ENCODE results near the gene ABCA13. TPM values are rescaled to one million over a fixed set of nuclear protein-coding genes. Genes with fewer than 3 reads are reported as not detected.

Gene ABCA13
- total RNA-seq, 1 experiment from 2014 or later, result 1.7 TPM

GRCh38 chr7:48575516-48575915 lies 404.3 kb downstream of the ABCA13 start:
- in situ Hi-C loops (cut with HindIII; ENCODE audit: low pct_unique_long_range_greater_than_20kb, low sequenced_read_pairs), result no loop called here
- CTCF ChIA-PET, result no interaction called here

GRCh38 chr7:48587475-48587874 lies 416.2 kb downstream of the ABCA13 start:
- no peak for TF ChIP-seq REST (IDR thresholded peaks at IDR 0.05; ENCODE audit: insufficient read depth in 1 of 2, low read depth in 2 of 2, low read length in 1 of 2)
- no peak for TF ChIP-seq POLR2AphosphoS5 (IDR thresholded peaks at IDR 0.05; ENCODE audit: low read depth, low read length)
- no peak for TF ChIP-seq TCF7L2 (IDR thresholded peaks at IDR 0.05; ENCODE audit: low read depth, low read length)
- no peak for TF ChIP-seq SIN3A (IDR thresholded peaks at IDR 0.05; ENCODE audit: borderline replicate concordance, insufficient read depth, low read depth, low read length)
- no peak for TF ChIP-seq CTCF (IDR thresholded peaks at IDR 0.05)
- ChIA-PET POLR2A (no interaction called here), CTCF (no interaction called here)
- no TSS peak for BruUV-seq (replicated peaks)
- in situ Hi-C loops (cut with HindIII; ENCODE audit: low pct_unique_long_range_greater_than_20kb, low sequenced_read_pairs), result no loop called here
- no peaks in the 10 kb centered on the region for H3K27me3 ChIP-seq (ENCODE audit: control insufficient read depth, insufficient read depth, low read length)
- no peaks in the 10 kb centered on the region for H3K36me3 ChIP-seq (ENCODE audit: control insufficient read depth, insufficient read depth, low read length)
- DNase-seq (ENCODE audit: low read depth, low spot score) (no peak), ATAC-seq (no peak)
- no peak overlapping the region for H3K27ac ChIP-seq (ENCODE audit: low read length)
- no peaks in the 10 kb centered on the region for H3K4me1 ChIP-seq (ENCODE audit: control insufficient read depth, insufficient read depth, low read length)
- H3K9me3 ChIP-seq (ENCODE audit: control insufficient read depth, insufficient read depth, low read depth, low read length), result no peaks in the 10 kb centered on the region
- H3K4me3 ChIP-seq (ENCODE audit: low read depth in 2 of 2, low read length in 2 of 2), result no peak overlapping the region
- intact Hi-C loops (cut with micrococcal nuclease; ENCODE audit: unreplicated experiment), result loop anchor here (10.0 kb wide), 1 partner anchor 63 kb away; no protein-coding TSS in a partner anchor

More at GRCh38 chr7:48575516-48575915, 404.3 kb downstream of the ABCA13 start:
- H3K27ac ChIP-seq (ENCODE audit: low read length), result no peak overlapping the region
- no peaks in the 10 kb centered on the region for H3K4me1 ChIP-seq (ENCODE audit: control insufficient read depth, insufficient read depth, low read length)
- H3K27me3 ChIP-seq (ENCODE audit: control insufficient read depth, insufficient read depth, low read length), result no peaks in the 10 kb centered on the region
- DNase-seq (ENCODE audit: low read depth, low spot score) (no peak), ATAC-seq (no peak)
- no peaks in the 10 kb centered on the region for H3K9me3 ChIP-seq (ENCODE audit: control insufficient read depth, insufficient read depth, low read depth, low read length)
- intact Hi-C loops (cut with micrococcal nuclease; ENCODE audit: unreplicated experiment), result no loop called here
- no peaks in the 10 kb centered on the region for H3K36me3 ChIP-seq (ENCODE audit: control insufficient read depth, insufficient read depth, low read length)
- POLR2A ChIA-PET, result no interaction called here
- BruUV-seq (replicated peaks), result no TSS peak
- TF ChIP-seq TCF7L2 (IDR thresholded peaks at IDR 0.05; ENCODE audit: low read depth, low read length), result no peak
- no peak for TF ChIP-seq POLR2AphosphoS5 (IDR thresholded peaks at IDR 0.05; ENCODE audit: low read depth, low read length)
- TF ChIP-seq SIN3A (IDR thresholded peaks at IDR 0.05; ENCODE audit: borderline replicate concordance, insufficient read depth, low read depth, low read length), result no peak
- no peak for TF ChIP-seq REST (IDR thresholded peaks at IDR 0.05; ENCODE audit: insufficient read depth in 1 of 2, low read depth in 2 of 2, low read length in 1 of 2)
- no peak for TF ChIP-seq CTCF (IDR thresholded peaks at IDR 0.05)
- no peak overlapping the region for H3K4me3 ChIP-seq (ENCODE audit: low read depth in 2 of 2, low read length in 2 of 2)

Measured in Panc1 (cell line).